GM18870 (cell line): Measurements from ENCODE around the gene MYH7.

Source experiments
- ATAC-seq: cut with Tn5 transposase; IDR thresholded peaks from one replicate; pipeline ENCODE4 v1.9.1; 2021; ENCODE audit warnings: moderate library complexity; ENCODE audit not compliant: unreplicated experiment

The MYH7 gene

DNA sequence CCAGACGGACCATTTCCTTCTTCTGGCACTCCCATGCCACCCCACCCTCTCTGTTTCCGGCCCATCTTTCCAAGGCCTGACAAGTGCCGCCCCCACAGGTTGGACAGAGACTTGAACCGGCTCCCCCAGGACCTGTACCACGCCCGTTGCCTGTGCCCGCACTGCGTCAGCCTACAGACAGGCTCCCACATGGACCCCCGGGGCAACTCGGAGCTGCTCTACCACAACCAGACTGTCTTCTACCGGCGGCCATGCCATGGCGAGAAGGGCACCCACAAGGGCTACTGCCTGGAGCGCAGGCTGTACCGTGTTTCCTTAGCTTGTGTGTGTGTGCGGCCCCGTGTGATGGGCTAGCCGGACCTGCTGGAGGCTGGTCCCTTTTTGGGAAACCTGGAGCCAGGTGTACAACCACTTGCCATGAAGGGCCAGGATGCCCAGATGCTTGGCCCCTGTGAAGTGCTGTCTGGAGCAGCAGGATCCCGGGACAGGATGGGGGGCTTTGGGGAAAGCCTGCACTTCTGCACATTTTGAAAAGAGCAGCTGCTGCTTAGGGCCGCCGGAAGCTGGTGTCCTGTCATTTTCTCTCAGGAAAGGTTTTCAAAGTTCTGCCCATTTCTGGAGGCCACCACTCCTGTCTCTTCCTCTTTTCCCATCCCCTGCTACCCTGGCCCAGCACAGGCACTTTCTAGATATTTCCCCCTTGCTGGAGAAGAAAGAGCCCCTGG, 59.8 kb downstream of the MYH7 start:
- ATAC-seq, result no peak

DNA sequence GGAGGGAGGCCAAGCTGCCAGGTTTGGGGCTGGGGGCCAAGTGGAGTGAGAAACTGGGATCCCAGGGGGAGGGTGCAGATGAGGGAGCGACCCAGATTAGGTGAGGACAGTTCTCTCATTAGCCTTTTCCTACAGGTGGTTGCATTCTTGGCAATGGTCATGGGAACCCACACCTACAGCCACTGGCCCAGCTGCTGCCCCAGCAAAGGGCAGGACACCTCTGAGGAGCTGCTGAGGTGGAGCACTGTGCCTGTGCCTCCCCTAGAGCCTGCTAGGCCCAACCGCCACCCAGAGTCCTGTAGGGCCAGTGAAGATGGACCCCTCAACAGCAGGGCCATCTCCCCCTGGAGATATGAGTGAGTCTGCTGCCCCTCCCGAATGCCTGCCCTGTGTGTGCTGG, 62.4 kb downstream of the MYH7 start:
- no peak for ATAC-seq

DNA sequence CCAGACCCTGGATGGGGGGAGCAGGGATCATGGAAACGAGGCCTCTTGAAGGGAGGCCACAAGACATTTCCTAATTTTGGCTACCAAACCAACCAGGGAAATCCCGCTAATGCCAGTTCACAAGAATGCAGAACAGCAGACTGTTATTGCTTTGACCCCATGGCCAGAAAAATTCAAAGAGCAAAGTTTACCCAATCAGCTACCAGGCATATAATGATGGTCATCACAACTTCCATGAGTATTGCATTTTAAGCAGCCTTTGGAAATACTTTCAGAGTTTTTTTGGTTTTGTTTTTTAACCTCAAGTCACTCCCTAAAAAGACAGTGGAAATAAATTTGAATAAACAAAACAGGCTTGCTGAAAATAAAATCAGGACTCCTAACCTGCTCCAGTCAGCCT, 63.0 kb downstream of the MYH7 start, which contains the start of gene IL25:
Gene IL25 (plus strand): TSS at position 301 of the 400 bp plus-strand sequence.
- ATAC-seq, result no peak

DNA sequence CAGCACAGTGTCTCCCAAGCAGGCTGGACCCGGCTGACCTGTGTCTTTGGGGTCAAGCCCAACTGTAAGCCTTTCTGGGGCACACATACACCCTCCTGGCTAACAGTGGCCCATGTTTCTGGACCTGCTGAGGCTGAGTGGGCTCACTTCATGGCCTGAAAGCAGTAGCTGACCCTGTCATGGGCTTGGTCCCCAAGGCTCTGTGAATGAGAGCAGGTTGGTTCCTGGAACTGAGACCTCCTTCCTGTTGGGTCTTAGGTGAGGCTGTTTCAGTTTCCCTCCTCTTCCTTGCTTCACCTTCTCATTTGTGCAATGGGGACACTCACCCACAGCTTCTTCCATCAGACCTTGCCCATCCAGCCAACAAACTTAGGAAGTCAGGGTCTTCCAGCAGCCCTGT, 63.6 kb downstream of the MYH7 start:
- ATAC-seq, result no peak

DNA sequence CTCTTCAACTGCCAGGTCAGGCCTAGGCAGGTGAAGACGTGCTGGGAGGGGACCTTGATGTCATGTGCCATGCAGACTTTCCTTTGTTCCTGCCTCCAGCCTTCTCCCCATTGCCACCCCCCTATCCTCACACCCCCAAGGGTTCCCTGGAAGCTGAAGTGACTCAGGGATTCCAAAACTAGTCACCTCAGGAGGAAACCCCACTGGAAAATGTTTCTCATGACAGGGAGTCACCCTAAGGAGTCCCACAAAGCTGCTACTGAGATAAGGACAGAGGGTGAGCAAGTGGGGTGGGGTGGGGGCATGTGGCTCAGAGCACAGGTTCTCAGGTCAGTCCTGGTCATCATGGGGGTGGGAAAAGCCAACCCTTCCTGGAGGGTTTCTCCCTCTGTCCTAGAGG, 65.2 kb downstream of the MYH7 start:
- ATAC-seq, result no peak

DNA sequence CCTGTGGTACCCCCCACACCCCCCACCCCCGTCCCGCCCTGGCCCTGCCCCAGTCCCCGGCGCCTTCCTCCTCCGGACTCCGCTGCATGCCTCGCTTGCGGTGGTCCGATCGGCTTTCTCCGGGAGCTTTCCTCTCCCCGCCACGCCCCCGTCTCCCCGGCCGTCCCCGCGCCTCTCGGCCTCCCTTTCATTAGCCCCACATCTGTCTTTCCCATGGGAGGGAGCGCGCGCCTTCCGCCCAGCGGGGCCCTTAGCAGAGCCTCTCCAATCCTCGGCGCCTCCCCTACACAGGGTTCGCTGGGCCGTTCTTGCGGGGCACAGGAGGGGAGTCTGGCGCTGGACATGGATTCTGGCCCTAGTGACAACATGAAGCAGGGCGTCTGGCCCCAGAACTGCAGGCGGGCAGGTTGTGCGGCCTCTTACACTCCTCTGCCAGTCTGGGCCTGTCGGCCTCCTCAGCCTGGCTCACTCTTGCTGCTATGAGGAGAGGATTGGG, 69.0 kb downstream of the MYH7 start:
- ATAC-seq, result no peak

DNA sequence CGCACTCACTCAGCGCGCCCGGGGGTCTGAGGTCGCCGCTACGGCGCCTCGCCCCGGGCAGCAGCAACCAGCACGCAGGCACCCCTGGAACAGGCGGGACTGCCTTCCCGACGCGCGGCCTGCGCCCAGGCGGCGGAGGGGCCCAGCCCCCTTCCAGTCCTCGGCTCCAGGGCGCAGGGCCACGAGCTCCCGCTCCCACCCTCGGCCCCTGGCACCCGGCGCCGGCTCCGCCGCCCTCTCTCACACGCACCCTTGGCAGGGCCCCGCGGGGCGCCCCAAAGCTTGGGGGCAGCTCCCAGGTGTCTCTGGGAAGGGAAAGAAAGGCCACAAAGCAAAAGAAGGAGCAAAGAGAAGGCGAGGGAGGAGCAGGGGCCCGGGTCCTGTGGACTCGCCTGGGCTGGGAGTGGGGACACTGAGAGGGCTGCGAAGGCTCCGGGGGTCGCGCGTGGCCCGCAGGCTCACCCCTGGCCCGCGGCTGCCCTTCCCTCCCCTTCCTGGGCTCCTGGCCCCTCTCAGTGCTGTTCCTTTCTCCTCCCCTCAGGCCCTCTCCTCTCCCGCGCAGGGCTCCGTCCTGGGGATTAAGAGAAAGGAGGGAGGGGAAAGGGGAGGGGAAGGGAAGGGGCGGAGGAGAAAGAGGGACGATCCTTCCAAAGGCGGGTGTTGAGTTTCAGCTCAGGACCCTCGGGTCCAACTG, 69.6 kb downstream of the MYH7 start:
- ATAC-seq, result no peak

DNA sequence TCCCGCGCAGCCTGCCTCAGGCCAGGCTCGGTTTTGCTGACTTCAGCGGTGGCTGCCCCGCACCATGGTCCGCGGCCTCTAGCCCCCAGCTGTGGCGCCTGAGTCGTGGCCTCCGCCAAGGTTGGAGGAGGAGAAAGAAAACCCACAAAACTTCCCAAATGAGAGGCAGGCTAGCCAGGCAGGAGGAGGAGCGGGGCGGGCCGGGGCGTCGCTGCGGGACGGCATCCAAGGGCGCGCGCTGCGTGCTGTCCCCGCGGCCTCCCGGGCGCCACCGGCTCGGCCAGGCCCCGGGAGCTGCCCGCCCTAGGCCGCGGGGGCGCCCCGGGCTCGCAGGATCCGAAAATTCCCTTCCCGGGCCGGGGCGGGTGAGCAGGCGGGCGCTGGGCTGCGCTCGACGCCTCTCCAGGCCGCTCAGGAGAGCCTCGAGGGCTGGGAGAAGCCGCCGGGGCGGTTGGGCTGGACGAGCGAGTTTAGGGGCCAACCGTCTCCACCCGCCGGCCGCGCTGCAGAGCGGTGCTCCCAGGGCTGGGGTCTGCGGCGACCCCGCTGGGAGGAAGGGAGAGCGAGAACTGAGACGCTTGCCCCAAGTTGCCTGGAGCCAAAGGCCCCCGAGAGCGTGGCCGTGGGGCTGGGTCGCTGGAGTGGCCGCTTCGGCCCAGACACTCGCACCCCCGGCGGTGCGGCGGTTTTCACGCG, 70.3 kb downstream of the MYH7 start, which contains the start of gene EFS:
Gene EFS (minus strand): TSS at position 137 of the 696 bp plus-strand sequence. CDS start 147 bp downstream, outside the sequence.
- ATAC-seq, result no peak

DNA sequence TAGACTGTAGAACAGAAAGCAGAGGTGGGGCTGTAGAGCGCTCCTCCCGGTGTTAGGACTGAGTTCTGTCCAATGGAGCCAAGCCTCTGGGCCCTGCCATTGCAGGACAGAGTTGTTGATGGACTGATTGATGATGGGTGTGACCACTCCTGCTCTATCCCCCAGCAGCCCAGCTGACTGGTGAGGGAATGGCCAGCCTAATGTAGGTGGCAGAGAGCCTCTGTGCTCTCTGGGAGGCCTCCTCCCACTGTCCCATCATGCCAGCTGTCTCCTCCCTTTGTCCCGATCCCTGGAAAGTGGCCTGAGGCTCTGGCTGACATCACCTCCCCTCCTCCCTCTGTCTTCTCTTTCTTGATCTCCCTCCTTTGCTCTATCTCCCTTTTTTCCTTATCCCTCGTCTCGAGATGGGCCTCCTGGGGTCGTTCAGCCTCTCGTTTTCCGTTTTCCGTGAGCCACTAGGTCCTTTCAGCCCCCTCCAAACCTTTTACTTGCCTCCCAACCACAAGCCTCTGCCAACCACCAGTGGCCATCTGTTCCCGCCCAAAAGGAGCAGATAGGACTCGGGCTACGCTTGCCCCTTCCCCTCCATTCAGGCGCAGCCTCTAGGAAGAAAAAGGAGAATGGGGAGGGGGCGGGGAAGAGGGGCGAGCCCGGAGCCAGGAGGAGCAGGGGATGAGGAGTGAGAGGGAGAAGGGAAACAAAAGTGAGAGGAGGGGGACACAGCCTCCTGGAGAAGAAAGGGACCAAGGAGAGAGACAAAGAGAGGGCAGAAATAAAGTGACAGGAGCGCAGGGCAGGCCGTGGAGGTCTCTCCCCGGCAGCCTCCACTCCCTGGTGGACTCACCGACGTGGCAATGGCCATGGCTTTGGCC, 71.1 kb downstream of the MYH7 start:
- no peak for ATAC-seq
